IPS-18a (cell line): ENCODE measurements around the gene FCN1.

Source experiments
- H3K27ac ChIP-seq: one replicate; pipeline ENCODE4 v1.5.1; 2013; ENCODE audit warnings: low read length
- H3K27me3 ChIP-seq: one replicate; pipeline ENCODE4 v1.6.1; 2013; ENCODE audit warnings: mild to moderate bottlenecking, low read length; ENCODE audit not compliant: control insufficient read depth, insufficient read depth
- H3K36me3 ChIP-seq: one replicate; pipeline ENCODE4 v1.6.1; 2013; ENCODE audit warnings: low read depth, low read length; ENCODE audit not compliant: control insufficient read depth
- H3K4me1 ChIP-seq: one replicate; pipeline ENCODE4 v1.6.1; 2013; ENCODE audit warnings: low read depth, low read length; ENCODE audit not compliant: control insufficient read depth
- H3K4me3 ChIP-seq: one replicate; pipeline ENCODE4 v1.5.1; 2013; ENCODE audit warnings: low read length
- H3K9ac ChIP-seq: one replicate; pipeline ENCODE4 v1.6.1; 2013; ENCODE audit warnings: mild to moderate bottlenecking, low read length, moderate library complexity
- H3K9me3 ChIP-seq: one replicate; pipeline ENCODE4 v1.6.1; 2013; ENCODE audit warnings: low read depth, low read length; ENCODE audit not compliant: control insufficient read depth

Gene FCN1

DNA sequence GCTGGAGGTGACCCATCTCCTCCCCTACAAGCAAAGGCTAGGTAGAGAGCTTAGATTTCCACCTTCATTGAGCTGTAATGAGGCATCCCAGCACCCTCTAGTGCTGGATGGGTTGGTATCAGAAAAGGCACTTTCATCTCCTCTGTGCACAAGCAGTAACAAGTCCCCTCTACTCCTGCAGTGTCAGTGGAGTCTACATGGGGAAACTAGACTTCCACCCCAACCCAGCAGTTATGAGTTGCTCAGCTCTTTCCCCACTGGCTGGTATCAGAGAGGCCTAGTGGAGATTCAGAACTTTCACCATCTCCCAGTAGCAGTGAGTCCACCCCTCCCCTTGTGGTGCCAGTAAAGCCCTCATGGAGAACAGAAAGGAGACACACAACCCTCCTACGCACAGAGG lies 17.9 kb downstream of the FCN1 start:
- Histone ChIP-seq H3K9ac (no peak overlapping the region), H3K27ac (no peak overlapping the region), H3K4me3 (no peak overlapping the region), H3K27me3 (no peaks in the 10 kb centered on the region), H3K36me3 (no peaks in the 10 kb centered on the region), H3K4me1 (no peaks in the 10 kb centered on the region), H3K9me3 (no peaks in the 10 kb centered on the region)

- no peaks in the 10 kb centered on the region for H3K9me3 ChIP-seq
Measured at GRCh38 chr9:134899168-134899567, 18.5 kb downstream of the FCN1 start.

DNA sequence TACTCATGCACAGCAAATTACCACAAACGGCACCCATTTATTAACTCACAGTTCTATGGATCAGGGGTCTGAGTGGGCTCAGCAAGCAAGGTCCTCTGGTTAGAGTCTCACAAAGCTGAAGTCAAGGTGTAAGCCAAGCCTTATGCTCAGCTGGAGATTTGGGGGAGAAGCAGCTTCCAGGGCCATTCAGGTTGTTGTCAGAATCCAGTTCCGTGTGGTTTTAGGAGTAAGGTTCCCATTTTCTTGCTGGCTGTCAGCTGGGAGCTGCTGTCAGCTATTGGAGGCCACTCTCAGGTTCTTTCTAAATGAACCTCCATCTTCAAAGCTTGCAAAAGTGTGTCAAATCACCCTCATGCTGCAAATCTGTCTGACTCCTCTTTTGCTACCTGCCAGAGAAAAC lies 19.4 kb downstream of the FCN1 start:
- Histone ChIP-seq H3K4me3 (no peak overlapping the region), H3K27me3 (no peaks in the 10 kb centered on the region), H3K27ac (no peak overlapping the region), H3K9ac (no peak overlapping the region), H3K4me1 (no peaks in the 10 kb centered on the region), H3K9me3 (no peaks in the 10 kb centered on the region), H3K36me3 (no peaks in the 10 kb centered on the region)

More at GRCh38 chr9:134899168-134899567, 18.5 kb downstream of the FCN1 start:
- no peak overlapping the region for H3K27ac ChIP-seq
- H3K4me1 ChIP-seq: no peaks in the 10 kb centered on the region
- H3K36me3 ChIP-seq: no peaks in the 10 kb centered on the region
- H3K27me3 ChIP-seq: no peaks in the 10 kb centered on the region
- H3K9ac ChIP-seq: no peak overlapping the region
- no peak overlapping the region for H3K4me3 ChIP-seq

DNA sequence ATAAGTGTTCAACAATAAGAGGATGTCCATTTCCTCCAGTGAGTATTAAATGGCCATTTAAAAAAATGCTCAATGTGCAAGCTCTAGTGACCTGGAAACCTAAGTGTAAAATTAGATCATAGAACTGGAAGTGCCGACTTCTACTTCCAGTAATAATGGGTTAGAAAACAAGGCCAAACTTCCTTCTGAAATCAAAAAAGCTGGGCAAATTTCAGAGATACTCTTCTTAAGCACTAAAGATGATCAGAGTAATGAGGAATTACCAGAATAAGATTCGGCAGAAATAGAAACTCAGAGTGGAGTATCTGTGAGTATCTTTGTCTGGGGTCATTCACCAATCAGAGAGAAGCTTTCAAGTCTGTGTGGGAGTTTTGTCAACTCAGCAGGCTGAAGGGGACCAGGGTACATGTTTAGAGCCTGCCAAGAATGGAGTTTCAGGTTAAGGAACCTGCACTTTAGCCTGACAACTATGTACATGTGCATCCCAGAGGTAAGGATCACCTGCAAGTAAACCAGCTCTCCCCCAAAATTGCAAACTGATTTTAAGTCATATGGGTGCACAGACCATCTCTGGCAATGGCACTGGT lies 20.0 kb downstream of the FCN1 start:
- no peak overlapping the region for H3K27ac ChIP-seq
- no peaks in the 10 kb centered on the region for H3K27me3 ChIP-seq
- H3K9me3 ChIP-seq: no peaks in the 10 kb centered on the region
- H3K4me1 ChIP-seq: no peaks in the 10 kb centered on the region
- H3K4me3 ChIP-seq: no peak overlapping the region
- H3K9ac ChIP-seq: no peak overlapping the region
- H3K36me3 ChIP-seq: no peaks in the 10 kb centered on the region

DNA sequence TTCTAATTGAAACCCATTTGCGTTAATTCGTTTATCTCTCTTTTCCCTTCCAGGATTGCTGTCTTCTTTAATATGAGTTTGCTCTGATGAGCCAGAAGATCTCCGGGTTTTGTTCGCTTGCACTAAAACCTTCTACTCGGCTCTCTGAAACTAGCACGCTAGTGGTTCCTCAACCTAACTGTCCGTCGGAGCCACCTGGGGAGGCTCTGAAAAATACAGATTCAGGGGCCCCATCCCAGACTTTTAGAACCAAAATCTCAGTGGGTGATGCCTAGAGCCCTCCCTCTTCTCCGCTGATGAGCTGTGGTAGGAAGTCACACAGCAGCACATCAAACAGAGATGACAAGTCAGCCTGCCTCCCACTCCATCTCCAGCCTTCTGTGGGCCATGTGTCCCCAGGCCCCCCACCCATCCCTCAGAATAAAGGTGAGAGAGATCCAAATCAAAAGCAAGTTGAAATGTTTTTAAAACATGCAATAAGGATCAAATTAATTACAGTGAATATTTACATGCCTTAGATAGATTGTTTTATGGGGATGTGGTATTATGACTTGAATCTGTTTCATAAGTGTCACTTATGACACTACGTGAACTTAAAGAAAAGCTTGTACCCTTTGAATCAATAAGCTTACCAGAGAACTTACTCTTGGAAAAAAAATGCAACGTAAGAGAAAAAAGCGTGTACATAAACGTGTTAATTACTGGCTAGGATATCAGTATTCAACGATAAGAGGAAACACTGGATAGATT lies 20.7 kb downstream of the FCN1 start:
- Histone ChIP-seq H3K36me3 (no peaks in the 10 kb centered on the region), H3K9me3 (no peaks in the 10 kb centered on the region), H3K9ac (no peak overlapping the region), H3K27me3 (no peaks in the 10 kb centered on the region), H3K4me1 (no peaks in the 10 kb centered on the region), H3K27ac (no peak overlapping the region), H3K4me3 (no peak overlapping the region)

- no peaks in the 10 kb centered on the region for H3K27me3 ChIP-seq
- no peaks in the 10 kb centered on the region for H3K36me3 ChIP-seq
- no peaks in the 10 kb centered on the region for H3K9me3 ChIP-seq
- H3K9ac ChIP-seq: no peak overlapping the region
- no peaks in the 10 kb centered on the region for H3K4me1 ChIP-seq
- no peak overlapping the region for H3K27ac ChIP-seq
- H3K4me3 ChIP-seq: no peak overlapping the region
Measured at GRCh38 chr9:134895908-134896833, 21.5 kb downstream of the FCN1 start.

GRCh38 chr9:134895567-134895907 lies 22.2 kb downstream of the FCN1 start:
- Histone ChIP-seq H3K4me3 (no peak overlapping the region), H3K4me1 (no peaks in the 10 kb centered on the region), H3K9me3 (no peaks in the 10 kb centered on the region), H3K27me3 (no peaks in the 10 kb centered on the region), H3K36me3 (no peaks in the 10 kb centered on the region), H3K9ac (no peak overlapping the region), H3K27ac (no peak overlapping the region)

DNA sequence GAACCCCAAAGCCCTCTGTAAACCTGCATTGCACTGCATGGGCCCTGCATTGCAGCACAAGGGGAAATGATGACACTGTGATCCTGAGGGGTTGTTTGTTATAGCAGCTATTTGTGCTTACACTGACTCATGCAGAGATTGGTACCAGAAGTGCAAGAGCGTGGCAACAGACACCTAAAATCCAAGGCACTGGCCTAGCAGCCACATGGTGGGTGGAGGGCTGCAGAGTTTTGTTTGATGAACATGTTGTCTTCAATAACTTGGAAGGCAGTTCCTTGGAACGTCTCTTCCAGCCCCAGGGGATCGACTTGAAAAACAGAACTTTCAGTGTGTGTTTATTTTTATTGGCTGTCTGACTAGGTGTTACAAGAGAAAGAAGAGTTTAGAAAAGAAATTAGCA lies 22.6 kb downstream of the FCN1 start:
- Histone ChIP-seq H3K9me3 (no peaks in the 10 kb centered on the region), H3K36me3 (no peaks in the 10 kb centered on the region), H3K27ac (no peak overlapping the region), H3K27me3 (no peaks in the 10 kb centered on the region), H3K4me1 (no peaks in the 10 kb centered on the region), H3K9ac (no peak overlapping the region), H3K4me3 (no peak overlapping the region)

DNA sequence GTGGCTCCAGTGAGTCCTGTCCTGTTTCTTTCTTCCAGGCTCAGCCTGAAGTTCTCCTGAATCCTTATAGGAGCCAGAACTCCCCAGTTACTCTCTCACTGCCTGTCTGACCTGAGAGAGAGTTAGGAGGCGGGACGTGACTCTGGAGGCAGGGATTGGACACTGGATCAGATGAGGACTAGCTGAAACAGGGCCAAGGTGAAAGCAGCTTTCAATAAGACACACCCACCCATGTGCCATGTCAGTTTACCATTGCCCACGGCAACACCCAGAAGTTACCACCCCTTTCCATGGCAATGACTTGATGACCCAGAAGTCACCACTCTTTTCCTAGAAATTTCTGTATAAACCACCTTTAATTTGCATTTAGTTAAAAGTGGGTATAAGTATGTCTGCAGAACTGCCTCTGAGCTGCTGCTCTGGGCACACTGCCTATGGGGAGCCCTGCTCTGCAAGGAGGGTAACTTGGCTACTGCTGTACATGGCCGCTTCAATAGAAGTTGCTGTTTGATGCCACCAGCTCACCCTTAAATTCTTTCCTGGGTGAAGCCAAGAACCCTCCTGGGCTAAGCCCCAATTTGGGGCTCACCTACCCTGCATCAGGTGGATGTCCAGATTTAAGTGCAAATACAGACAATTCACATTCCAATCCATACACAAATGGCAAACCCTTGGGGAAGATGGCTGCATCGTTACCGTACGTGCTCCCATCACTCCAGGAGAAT lies 23.4 kb downstream of the FCN1 start:
- Histone ChIP-seq H3K27ac (no peak overlapping the region), H3K4me3 (no peak overlapping the region), H3K9ac (no peak overlapping the region), H3K36me3 (no peaks in the 10 kb centered on the region), H3K9me3 (no peaks in the 10 kb centered on the region), H3K27me3 (no peaks in the 10 kb centered on the region), H3K4me1 (no peaks in the 10 kb centered on the region)

DNA sequence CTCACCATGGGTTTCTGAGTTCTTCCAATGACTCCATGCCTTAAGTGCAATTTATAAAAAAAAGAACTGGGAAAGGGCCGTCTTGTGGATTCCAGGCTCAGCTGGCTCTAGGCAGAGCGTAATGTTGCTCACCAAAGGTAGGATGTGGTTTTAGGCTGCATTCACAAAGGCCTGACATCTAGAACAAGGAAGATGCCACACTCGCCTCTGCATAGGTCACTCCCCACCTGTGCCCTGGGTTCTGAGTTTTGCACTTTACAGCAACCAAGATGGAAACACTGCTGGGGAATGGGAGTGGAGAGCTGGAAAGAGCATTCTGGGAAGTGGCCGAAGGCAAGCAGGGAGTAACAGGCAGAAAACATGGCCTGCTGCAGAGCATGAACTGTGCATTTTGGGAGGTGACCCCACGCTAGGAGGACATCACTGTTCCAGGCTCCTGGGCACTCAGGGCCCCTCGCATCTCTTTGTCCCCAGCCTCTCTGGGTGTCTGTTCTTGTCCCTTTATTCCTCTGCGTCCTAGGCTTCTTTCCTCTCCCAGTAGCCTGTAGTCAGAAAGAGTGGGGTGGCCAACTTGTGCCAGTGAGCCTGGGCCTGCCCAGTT lies 24.8 kb downstream of the FCN1 start:
- Histone ChIP-seq H3K4me1 (no peaks in the 10 kb centered on the region), H3K27ac (no peak overlapping the region), H3K9me3 (no peaks in the 10 kb centered on the region), H3K27me3 (no peaks in the 10 kb centered on the region), H3K36me3 (no peaks in the 10 kb centered on the region), H3K9ac (no peak overlapping the region), H3K4me3 (no peak overlapping the region)

DNA sequence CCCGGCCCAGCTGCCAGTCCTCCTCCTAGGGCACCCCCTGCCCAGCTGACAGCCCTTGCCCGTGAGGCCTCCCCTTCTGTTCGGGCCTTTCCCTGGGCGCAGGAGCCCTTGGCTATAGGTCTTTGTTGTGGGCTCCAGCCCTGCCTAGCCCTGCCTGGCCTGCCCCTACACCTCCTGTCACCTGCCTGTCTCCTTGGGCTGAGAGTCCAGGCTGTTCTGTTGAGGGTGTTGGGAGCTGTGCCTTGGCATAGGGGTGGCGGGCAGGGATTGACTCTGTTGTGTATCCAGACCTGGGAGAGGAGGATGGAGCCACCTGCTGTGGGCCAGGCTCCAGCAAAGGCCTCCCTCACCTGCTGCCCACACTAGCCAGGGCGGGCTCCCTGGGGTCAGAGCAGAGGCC lies 25.5 kb downstream of the FCN1 start:
- Histone ChIP-seq H3K9me3 (no peaks in the 10 kb centered on the region), H3K27me3 (no peaks in the 10 kb centered on the region), H3K4me3 (no peak overlapping the region), H3K4me1 (no peaks in the 10 kb centered on the region), H3K36me3 (no peaks in the 10 kb centered on the region), H3K27ac (no peak overlapping the region), H3K9ac (no peak overlapping the region)
